Neural cell (in vitro differentiated cells): ENCODE results near the gene SS18L1. TPM values are rescaled to one million over a fixed set of nuclear protein-coding genes. Genes with fewer than 3 reads are reported as not detected.

ENCODE experiments used
- H2AFZ ChIP-seq: fragments of 200-600, 300-800 bp; sonication (generic), shearing (Covaris generic); 2 replicates; pipeline ENCODE4 v1.6.0; 2014; ENCODE audit warnings: low read depth, mild to moderate bottlenecking, antibody characterized with exemption, low read length, moderate library complexity
- H3F3A ChIP-seq: fragments of 200-600 bp; shearing (Covaris generic); 2 replicates; pipeline ENCODE4 v1.6.1; 2016; ENCODE audit warnings: mild to moderate bottlenecking, moderate library complexity, mixed read lengths, antibody characterized with exemption, low read length; ENCODE audit not compliant: insufficient read depth, poor library complexity, severe bottlenecking
- H3K27ac ChIP-seq: fragments of 200-600, 300-800 bp; sonication (generic), shearing (Covaris generic); 2 replicates; pipeline ENCODE4 v1.5.1; 2014; ENCODE audit warnings: mild to moderate bottlenecking, low read length, moderate library complexity
- H3K27me3 ChIP-seq: fragments of 300-800, 200-600 bp; sonication (generic), shearing (Covaris generic); 2 replicates; pipeline ENCODE4 v1.6.0; 2014; ENCODE audit warnings: mild to moderate bottlenecking, low read depth, low read length, moderate library complexity; ENCODE audit not compliant: insufficient read depth
- H3K36me3 ChIP-seq: fragments of 300-800, 200-600 bp; sonication (generic), shearing (Covaris generic); 2 replicates; pipeline ENCODE4 v1.5.1; 2014; ENCODE audit warnings: mild to moderate bottlenecking, antibody characterized with exemption, low read length, moderate library complexity; ENCODE audit not compliant: insufficient read depth
- H3K4me2 ChIP-seq: fragments of 300-800, 200-600 bp; sonication (generic), shearing (Covaris generic); 2 replicates; pipeline ENCODE4 v1.6.0; 2014; ENCODE audit warnings: mild to moderate bottlenecking, low read length
- H3K4me3 ChIP-seq: fragments of 300-800, 200-600 bp; sonication (generic), shearing (Covaris generic); 2 replicates; pipeline ENCODE4 v1.5.1; 2014; ENCODE audit warnings: mild to moderate bottlenecking, low read length, moderate library complexity
- H3K79me2 ChIP-seq: fragments of 200-600 bp; shearing (Covaris generic); replicated peaks from 2 replicates; pipeline ENCODE4 v1.6.0; 2014; ENCODE audit warnings: mild to moderate bottlenecking, low read length, moderate library complexity; ENCODE audit not compliant: insufficient read depth
- H3K9ac ChIP-seq: fragments of 300-800, 200-600 bp; sonication (generic), shearing (Covaris generic); 2 replicates; pipeline ENCODE4 v1.6.1; 2016; ENCODE audit warnings: mild to moderate bottlenecking, low read length, mixed read lengths
- H3K9me2 ChIP-seq: fragments of 200-600 bp; shearing (Covaris generic); 2 replicates; pipeline ENCODE4 v1.6.1; 2016; ENCODE audit warnings: mild to moderate bottlenecking, low read length, mixed read lengths; ENCODE audit not compliant: insufficient read depth
- H3K9me3 ChIP-seq: fragments of 200-600, 300-800 bp; sonication (generic), shearing (Covaris generic); 2 replicates; pipeline ENCODE4 v1.6.1; 2016; ENCODE audit warnings: mild to moderate bottlenecking, mixed run types, low read length, moderate library complexity, mixed read lengths
- H4K20me1 ChIP-seq: fragments of 200-600 bp; shearing (Covaris generic); 2 replicates; pipeline ENCODE4 v1.6.1; 2016; ENCODE audit warnings: mild to moderate bottlenecking, mixed run types; ENCODE audit not compliant: insufficient read depth
- EP300 ChIP-seq: fragments of 450-650 bp; conservative IDR thresholded peaks from 2 replicates; pipeline ENCODE4 v1.6.1; 2014; ENCODE audit warnings: antibody characterized with exemption, mild to moderate bottlenecking, moderate library complexity; ENCODE audit not compliant: poor library complexity, severe bottlenecking
- EZH2 ChIP-seq: fragments of 200-600, 300-800 bp; shearing (Covaris generic), sonication (generic); IDR thresholded peaks from 2 replicates; pipeline ENCODE4 v1.6.1; 2014; ENCODE audit warnings: antibody characterized with exemption, low read length, borderline replicate concordance, mild to moderate bottlenecking; ENCODE audit not compliant: insufficient read depth, poor library complexity, severe bottlenecking
- MXI1 ChIP-seq: fragments of 450-650 bp; conservative IDR thresholded peaks from 2 replicates; pipeline ENCODE4 v1.6.1; 2014; ENCODE audit warnings: antibody characterized with exemption, mild to moderate bottlenecking; ENCODE audit not compliant: poor library complexity, severe bottlenecking
- POLR2AphosphoS5 ChIP-seq: IDR thresholded peaks from 2 replicates; pipeline ENCODE4 v1.6.1; 2012
- RAD21 ChIP-seq: fragments of 450-650 bp; conservative IDR thresholded peaks from 2 replicates; pipeline ENCODE4 v1.6.1; 2014; ENCODE audit warnings: antibody characterized with exemption, mild to moderate bottlenecking, moderate library complexity
- SMC3 ChIP-seq: fragments of 450-650 bp; conservative IDR thresholded peaks from 2 replicates; pipeline ENCODE4 v1.6.1; 2014; ENCODE audit warnings: antibody characterized with exemption, mild to moderate bottlenecking, moderate library complexity; ENCODE audit not compliant: poor library complexity
- TAF1 ChIP-seq: IDR thresholded peaks from 2 replicates; pipeline ENCODE4 v1.6.1; 2012; ENCODE audit warnings: low read depth
- polyA plus RNA-seq: library from polyadenylated mRNA; depleted of rRNA; stranded (reverse); fragments of >200 nt; gene quantifications from 2 replicates; pipeline ENCODE4 v1.2.3, GENCODE V29; 2014
- TF ChIP-seq, protein P1 (sequence below): fragments of 450-650 bp; IDR thresholded peaks from 2 replicates; pipeline ENCODE4 v1.5.1; 2014; ENCODE audit warnings: antibody characterized with exemption, mild to moderate bottlenecking, moderate library complexity; ENCODE audit not compliant: poor library complexity, severe bottlenecking
- TF ChIP-seq, protein P2 (sequence below): IDR thresholded peaks from 2 replicates; pipeline ENCODE4 v1.6.1; 2012; ENCODE audit warnings: borderline replicate concordance

SS18L1 gene
- polyA plus RNA-seq, 1 donor from 2014 or later = 117 TPM

DNA sequence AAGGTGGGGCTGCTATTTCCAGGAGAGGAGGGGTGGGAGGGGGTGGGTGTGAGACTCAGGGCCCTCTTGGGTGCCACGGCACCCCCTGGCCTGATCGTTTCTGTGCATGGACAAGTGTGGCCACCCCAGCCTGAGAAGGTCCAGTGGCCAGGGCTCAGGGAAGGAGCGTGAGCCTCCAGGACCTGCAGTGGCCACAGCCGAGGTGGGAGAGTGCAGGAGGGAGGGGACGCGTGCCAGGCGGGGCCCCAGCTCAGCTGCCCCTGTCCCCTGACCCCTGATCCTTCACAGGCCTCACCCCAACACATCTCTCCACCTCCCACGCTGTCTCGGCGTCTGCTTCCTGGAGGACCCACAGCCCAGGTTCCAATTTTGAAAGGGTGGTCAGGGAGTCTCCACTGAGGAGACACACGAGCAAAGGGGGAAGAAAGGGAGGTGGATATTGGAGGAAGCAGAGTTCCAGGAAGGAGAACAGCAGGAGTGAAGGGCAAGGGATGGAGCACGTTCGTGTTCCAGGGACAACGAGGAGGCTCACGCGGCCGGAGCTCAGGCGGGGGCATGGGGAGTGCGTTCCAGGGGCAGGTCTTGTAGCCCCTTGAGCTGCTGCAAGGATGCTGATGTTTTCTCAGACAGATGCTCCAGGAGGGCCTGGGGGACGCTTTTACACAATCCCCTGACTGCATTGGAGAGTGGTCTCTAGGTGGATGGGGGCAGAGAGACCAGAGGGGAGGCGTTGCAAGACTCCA is 80.7 kb downstream of the SS18L1 start:
- no peaks in the 10 kb centered on the region for H3K9me3 ChIP-seq
- H2AFZ ChIP-seq = no peak overlapping the region
- H3K9ac ChIP-seq = no peak overlapping the region
- no peaks in the 10 kb centered on the region for H3K9me2 ChIP-seq
- no peak for TF ChIP-seq EZH2
- no peak overlapping the region for H3K4me2 ChIP-seq
- peaks cover 32% of the 10 kb centered on the region for H3K27me3 ChIP-seq
- H3F3A ChIP-seq = no peaks in the 10 kb centered on the region
- H3K4me3 ChIP-seq = no peak overlapping the region
- H4K20me1 ChIP-seq = no peaks in the 10 kb centered on the region
- no peak overlapping the region for H3K27ac ChIP-seq
- no peaks in the 10 kb centered on the region for H3K79me2 ChIP-seq
- no peaks in the 10 kb centered on the region for H3K36me3 ChIP-seq

DNA sequence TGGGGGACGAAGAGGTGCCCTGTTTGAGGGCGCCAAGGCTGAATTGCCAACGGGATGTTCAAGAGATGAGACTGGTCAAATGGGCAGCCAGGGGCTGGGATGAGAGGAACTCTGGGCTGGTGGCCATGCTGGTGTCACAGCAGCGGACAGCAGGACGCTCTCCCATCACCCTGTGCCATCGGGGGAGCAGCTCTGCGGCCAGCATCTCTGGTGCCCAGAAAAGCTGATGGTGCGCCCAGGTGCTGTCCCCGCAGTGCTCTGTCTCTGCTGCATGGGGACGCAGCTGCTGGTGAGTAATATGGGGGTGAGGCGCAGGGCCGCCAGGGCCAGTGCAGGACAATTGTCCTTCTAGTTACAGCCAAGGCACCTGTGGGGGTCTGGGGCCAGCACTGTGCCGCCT is 81.5 kb downstream of the SS18L1 start:
- no peaks in the 10 kb centered on the region for H3K9me2 ChIP-seq
- no peak overlapping the region for H3K9ac ChIP-seq
- H3F3A ChIP-seq = no peaks in the 10 kb centered on the region
- H2AFZ ChIP-seq = no peak overlapping the region
- no peak overlapping the region for H3K27ac ChIP-seq
- no peaks in the 10 kb centered on the region for H3K36me3 ChIP-seq
- H4K20me1 ChIP-seq = no peaks in the 10 kb centered on the region
- H3K4me3 ChIP-seq = no peak overlapping the region
- H3K4me2 ChIP-seq = no peak overlapping the region
- no peak for TF ChIP-seq POLR2AphosphoS5
- TF ChIP-seq, protein P1, sequence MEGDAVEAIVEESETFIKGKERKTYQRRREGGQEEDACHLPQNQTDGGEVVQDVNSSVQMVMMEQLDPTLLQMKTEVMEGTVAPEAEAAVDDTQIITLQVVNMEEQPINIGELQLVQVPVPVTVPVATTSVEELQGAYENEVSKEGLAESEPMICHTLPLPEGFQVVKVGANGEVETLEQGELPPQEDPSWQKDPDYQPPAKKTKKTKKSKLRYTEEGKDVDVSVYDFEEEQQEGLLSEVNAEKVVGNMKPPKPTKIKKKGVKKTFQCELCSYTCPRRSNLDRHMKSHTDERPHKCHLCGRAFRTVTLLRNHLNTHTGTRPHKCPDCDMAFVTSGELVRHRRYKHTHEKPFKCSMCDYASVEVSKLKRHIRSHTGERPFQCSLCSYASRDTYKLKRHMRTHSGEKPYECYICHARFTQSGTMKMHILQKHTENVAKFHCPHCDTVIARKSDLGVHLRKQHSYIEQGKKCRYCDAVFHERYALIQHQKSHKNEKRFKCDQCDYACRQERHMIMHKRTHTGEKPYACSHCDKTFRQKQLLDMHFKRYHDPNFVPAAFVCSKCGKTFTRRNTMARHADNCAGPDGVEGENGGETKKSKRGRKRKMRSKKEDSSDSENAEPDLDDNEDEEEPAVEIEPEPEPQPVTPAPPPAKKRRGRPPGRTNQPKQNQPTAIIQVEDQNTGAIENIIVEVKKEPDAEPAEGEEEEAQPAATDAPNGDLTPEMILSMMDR = no peak
- no peak for TF ChIP-seq TAF1
- no peak for TF ChIP-seq MXI1
- TF ChIP-seq SMC3 = no peak
- no peak for TF ChIP-seq EZH2
- TF ChIP-seq RAD21 = no peak
- TF ChIP-seq, protein P2, sequence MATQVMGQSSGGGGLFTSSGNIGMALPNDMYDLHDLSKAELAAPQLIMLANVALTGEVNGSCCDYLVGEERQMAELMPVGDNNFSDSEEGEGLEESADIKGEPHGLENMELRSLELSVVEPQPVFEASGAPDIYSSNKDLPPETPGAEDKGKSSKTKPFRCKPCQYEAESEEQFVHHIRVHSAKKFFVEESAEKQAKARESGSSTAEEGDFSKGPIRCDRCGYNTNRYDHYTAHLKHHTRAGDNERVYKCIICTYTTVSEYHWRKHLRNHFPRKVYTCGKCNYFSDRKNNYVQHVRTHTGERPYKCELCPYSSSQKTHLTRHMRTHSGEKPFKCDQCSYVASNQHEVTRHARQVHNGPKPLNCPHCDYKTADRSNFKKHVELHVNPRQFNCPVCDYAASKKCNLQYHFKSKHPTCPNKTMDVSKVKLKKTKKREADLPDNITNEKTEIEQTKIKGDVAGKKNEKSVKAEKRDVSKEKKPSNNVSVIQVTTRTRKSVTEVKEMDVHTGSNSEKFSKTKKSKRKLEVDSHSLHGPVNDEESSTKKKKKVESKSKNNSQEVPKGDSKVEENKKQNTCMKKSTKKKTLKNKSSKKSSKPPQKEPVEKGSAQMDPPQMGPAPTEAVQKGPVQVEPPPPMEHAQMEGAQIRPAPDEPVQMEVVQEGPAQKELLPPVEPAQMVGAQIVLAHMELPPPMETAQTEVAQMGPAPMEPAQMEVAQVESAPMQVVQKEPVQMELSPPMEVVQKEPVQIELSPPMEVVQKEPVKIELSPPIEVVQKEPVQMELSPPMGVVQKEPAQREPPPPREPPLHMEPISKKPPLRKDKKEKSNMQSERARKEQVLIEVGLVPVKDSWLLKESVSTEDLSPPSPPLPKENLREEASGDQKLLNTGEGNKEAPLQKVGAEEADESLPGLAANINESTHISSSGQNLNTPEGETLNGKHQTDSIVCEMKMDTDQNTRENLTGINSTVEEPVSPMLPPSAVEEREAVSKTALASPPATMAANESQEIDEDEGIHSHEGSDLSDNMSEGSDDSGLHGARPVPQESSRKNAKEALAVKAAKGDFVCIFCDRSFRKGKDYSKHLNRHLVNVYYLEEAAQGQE = no peak
- TF ChIP-seq EP300 = no peak
- peaks cover 28% of the 10 kb centered on the region for H3K27me3 ChIP-seq
- no peaks in the 10 kb centered on the region for H3K79me2 ChIP-seq
- no peaks in the 10 kb centered on the region for H3K9me3 ChIP-seq
